DMS114 treated with DMSO at 0.1 percent for 48 hours (cell line): ENCODE results near the gene ASTN1.

Experiments
- DNase-seq: peaks from one replicate; lab custom pipeline; 2025; ENCODE audit not compliant: unreplicated experiment; lab: John Stamatoyannopoulos, UW

Gene ASTN1

DNA sequence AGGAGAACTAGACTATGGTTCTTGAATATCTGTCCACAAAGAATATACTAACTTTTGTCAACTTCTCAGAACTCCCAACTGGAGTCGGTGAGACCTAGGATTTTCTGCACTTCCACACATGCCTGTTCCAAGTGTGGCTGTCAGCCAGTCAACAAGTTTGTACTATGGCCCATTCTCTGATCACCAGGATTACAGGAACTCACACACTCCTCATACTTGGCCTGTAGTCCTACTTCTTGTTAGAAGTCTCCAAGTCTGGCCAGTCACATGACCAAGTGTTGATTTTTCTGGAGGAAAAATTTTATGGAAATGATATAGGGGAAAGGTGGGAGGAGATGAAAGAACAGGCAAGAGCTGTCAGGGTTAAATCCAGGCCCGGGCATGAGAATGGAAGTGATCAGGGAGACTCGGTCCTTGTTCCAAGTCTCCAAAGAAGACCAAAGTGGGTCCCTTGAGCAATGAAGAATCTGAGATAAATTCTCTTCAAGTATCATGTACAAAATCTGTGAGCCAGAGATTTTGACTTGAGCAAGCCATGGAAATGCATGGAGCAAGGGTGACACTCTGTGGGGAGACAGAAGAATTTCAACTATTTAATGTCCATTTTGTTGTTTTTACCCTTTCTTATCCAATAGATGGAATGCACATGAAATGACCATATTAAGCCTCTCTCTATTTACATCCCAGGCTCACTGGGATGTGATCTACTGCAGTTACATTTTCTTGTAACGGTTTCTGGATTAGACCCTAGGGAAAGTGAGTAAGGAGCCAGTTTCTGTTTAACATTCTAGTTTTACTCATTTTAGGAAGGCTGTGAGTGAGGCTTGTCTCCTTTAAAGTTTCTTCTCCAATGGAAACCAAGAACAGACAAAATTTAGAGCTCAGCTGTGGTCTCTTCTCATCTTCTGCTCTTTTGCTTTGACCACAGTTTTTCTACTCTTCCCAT lies 320.9 kb downstream of the ASTN1 start:
- DNase-seq = peak; percentile 34

DNA sequence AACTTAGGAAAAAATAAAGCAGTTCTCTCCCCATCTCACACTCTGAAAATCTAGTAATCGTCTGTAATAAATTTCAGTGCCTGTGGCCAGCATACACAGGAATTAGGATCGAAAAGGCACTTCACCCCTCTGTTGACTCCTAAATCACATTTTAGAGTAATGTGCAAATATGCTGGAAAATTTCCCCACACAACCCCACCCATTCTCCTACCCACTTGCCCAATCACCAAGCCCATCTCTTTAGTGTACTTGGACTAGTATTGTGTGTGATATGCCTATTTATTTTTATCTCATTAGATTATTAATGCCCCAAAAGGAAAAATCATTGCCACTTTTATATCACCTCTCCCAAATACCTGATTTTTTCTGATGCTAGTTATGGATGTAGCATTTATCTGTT lies 323.3 kb downstream of the ASTN1 start:
- no peak for DNase-seq

DNA sequence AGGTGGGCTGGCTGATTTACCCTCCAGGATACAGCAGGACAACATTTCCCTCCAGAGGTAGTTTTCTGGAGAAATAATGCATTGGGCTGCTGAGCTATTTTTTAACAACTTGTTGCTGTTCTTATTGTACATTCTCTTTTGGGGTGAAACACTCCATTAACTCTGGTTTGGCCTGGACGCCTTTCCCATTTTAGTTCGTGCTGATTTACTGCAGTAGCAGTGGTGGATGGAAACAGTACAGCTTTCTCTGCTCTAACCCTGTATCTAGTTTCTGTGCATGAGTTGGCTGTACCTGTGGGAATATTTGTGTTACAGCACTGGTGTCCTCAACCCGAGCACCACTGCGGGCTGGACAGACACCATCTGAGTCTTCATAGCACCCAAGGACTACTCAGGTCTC lies 325.3 kb downstream of the ASTN1 start:
- DNase-seq = no peak

DNA sequence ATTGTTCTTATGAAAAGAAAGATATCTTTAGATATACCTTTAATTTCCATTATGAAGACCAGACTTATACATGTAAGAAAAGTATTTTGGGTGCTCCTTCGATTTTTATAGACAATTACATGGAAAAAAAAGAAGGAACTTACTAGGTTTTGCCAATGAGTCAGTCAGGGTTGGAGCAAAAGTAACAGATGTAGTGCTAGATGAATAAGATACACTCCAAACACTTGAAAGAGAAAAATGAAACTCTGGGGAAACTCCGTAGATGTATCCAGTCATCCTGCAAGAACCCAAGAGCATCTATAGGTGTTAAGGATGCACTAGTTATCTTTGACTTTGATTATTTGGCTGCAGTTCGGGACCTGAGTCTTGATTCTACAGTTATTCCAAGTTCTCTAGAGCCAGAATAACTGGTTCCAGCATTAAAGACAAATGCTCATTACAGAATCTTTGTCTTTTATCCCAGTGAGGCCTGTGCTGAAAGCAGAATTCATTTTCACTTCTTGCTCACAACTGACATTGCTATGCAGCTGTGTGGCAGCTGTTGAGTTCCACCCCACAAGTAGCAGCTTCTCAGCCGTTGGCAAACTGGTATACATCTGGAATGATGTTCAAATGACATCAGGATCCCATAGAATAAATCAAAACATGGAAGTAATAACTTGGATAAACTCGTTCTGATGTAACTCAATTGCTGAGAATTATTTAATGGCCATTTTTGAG lies 326.1 kb downstream of the ASTN1 start:
- DNase-seq = no peak

DNA sequence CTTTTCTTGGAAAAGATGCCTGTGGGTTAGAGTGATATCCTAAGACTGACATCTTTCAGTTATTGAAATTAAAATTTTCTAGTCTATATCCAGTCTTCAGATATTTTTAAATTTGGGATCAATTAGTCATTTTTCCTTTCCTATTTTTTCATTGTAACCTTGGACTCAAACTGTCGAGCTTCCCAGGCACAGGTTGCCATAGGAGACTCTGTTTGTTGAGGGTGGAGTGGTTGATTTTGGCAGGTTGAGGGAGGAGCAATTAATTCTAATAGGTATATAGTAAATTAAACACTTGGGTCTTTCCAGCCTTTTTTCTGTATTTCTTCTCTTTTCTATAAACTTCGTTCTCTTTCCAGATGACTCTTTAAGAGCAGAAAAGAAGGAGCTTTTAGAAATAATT lies 326.8 kb downstream of the ASTN1 start:
- DNase-seq = no peak

DNA sequence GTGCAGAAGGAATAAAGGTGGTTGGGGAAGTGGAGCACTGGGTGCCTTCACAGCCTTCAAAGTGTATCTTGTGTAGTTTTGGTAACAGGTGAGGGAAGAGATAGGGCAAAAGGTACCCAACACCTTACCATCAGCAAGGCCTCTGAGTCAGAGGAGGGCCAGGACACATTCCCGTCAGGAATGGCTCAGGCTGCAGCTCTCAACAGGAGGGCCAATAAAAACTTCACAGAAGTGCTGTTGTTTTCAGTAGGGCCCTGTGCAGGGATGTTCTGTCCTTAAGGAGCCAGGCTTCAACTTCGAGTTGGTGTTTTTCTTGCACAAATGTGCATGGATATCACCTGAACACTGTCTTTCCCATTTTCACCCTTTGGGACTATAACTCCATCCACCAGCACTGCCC lies 333.4 kb downstream of the ASTN1 start:
- no peak for DNase-seq

DNA sequence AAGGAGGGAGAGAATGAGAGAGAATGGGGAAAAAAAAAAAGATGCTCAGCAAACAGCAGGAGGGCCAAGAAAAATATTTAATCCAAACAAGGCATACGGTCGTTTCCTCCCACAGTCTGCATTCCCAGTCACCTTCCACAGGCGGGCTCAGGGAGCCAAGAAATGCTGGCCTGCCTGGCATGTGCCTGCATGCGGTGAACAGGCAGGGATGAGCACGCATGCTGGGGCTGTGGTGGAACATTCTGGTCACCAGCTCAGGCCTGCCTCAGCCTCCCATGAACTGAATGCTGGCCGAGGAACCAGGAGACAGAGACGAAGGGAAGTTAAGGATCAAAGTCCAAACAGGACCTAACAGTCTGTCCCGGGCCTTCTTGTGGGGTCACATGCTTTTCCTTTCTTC lies 335.3 kb downstream of the ASTN1 start:
- no peak for DNase-seq

DNA sequence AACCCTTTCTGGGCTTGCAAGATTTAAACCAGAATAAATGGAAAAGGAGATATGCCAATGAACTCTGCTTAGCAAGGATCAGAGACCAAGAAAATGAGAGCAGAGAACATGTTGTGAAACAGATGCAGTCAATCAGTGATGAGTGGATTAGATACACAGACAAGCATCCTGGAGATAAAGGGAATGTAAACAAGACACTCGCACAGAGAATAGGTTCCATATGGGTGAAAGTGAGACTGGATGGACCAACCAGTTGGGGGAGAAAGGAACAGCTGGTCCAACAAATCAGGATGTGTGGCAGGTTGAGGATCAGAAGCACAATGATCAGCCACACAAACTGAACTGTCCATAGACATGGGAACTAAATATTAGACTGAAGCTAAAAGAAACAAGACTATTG lies 338.2 kb downstream of the ASTN1 start:
- DNase-seq = no peak

DNA sequence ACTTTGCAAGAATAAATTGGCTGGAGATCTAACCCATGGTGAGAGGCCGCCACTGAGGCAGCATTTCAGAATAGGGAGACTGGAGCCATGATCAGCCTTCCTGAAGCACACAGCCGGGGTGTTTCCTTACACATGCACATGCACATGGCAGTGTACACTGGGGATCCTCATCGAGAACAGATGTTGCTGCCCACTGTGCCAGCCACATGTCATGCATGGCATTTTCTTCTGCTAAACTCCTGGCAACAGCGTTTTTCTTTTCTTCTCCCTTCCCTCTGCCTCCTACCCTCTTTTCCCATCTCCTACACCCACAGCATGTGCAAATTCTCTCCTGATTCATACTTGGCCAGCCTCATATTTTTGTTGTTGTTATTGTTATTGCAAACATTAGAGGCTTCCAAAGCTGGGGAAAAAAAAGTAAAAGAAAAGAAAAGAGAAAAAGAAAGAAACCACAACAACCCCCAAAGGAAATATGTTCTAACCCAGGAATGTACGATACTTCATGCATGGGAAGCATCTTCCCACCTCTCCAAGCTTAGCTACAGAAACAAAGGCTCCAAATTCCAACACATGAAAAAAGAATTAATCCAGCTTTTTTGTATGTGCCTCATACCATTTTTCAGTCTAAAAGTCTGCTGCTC lies 344.0 kb downstream of the ASTN1 start:
- DNase-seq = no peak

DNA sequence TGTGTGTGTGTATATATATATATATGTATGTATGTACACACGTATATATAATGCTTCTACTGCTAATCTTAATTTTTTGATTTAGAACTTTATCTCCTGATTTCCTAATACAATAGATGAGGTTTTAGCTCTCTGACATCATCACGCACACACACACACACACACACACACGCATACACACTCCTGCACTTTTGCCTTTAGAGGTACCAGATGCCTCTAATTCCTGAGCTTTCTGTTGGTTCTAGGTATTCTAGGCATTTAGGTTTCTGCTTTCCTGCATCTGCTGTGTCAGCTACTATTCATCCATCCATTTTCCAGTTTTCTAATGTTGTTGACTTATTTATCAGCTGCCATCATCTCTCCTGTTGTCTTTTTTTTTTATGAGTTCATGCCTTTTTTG lies 348.3 kb downstream of the ASTN1 start:
- DNase-seq = no peak

DNA sequence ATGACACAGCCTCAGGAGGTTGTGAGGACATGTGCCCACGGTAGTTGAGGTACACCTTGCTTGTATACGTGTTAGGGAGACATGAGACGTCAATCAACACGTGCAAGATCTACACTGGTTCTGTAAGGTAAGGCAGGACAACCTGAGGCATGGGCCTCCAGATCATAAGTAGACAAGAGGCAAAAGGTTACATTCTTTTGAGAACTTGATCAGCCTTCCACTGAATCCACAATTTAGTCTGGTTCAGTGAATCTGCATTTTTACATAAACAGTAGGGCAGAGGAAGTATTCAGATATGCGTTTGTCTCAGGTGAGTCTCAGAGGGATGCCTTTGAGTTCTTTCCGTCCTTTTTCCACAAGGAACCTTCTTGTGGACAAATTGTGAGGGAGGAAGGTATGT lies 348.9 kb downstream of the ASTN1 start:
- no peak for DNase-seq

DNA sequence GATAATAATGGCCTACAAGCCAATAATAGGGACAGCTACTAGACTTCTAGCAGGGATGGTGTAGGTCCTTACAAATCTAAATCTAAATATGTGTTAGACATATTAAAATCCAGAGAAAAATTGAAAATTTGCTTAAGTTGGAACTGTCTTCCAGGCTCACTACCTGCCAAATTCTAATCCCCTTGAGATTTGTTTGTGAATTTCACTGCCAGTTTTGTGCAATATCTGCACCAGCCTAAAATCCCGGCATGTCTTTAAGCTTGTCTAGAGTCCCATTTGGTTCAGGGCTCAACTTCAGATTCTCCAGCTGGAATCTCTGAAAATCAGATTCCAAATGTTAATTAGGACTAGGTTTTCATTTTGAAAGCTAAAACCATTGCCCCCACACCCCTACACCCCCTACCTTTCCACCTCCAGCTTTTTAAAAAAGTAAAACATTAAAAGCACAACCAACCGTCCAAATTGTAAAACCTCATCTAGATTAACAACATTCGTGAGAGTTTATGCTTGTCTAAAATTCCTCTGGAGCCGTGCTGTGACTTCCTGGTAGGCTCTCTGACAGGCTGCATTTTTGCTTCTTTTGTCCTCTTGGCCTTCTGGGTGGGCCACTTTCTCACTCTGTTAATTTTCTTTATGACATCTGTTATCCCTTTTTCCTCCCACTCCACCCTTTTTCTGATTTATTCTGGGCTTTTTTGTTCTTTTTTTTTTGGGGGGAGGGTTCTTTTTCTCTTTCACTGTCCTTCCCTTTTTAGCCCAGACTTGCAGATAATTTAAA lies 352.8 kb downstream of the ASTN1 start:
- no peak for DNase-seq

DNA sequence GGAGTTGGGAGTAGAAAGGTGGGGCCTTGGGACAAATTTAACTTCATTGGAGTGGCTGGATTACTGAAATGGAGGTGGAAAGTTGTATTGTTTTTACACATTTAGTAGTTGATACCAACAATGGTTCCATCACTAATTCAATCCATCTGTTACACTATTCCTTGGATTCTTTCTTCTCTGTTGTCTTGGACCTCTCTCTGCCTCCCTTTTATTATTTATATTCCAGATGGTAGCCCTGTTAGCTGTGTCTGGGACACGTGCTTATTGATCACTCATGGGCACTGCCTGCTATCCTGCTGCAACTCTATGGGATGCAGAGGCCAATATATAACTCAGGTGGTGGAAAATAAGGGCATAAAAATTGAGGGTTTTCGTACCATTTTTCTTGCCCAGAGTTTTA lies 355.2 kb downstream of the ASTN1 start:
- no peak for DNase-seq
